Tongue (tissue), 2 donors: Measurements from ENCODE around the gene LTA. TPM values are rescaled to one million over a fixed set of nuclear protein-coding genes. Genes with fewer than 3 reads are reported as not detected.

ENCODE experiments used
- DNase-seq: peaks from one replicate; pipeline ENCODE4 v3.0.0-alpha.2; 2015
- total RNA-seq: library from RNA; depleted of rRNA; stranded (reverse); fragments of >200 nt; gene quantifications from one replicate; pipeline ENCODE4 v1.2.3, GENCODE V29; 2014

The LTA gene
- total RNA-seq, 1 donor from 2014 or later, result not detected

GRCh38 chr6:31569861-31570536 lies 2.1 kb upstream of the LTA start:
- DNase-seq, result no peak

GRCh38 chr6:31573239-31574105 lies 1.4 kb downstream of the LTA start:
- no peak for DNase-seq

GRCh38 chr6:31574106-31575061 lies 2.3 kb downstream of the LTA start:
- DNase-seq, result no peak

- DNase-seq, result peak; percentile 28
Measured at GRCh38 chr6:31575335-31575901, 3.3 kb downstream of the LTA start, which contains the start of gene TNF. Gene TNF (plus strand): TSS chr6:31575565. CDS start chr6:31575742, 177 bp downstream.

- DNase-seq, result no peak
Measured at GRCh38 chr6:31575952-31576685, 4.0 kb downstream of the LTA start.

GRCh38 chr6:31576897-31577578 lies 4.9 kb downstream of the LTA start:
- DNase-seq, result no peak

GRCh38 chr6:31577579-31577966 lies 5.5 kb downstream of the LTA start:
- DNase-seq, result no peak

GRCh38 chr6:31578184-31579118 lies 6.4 kb downstream of the LTA start:
- no peak for DNase-seq

- no peak for DNase-seq
Measured at GRCh38 chr6:31579119-31579505, 7.0 kb downstream of the LTA start.

GRCh38 chr6:31579546-31580437 lies 7.7 kb downstream of the LTA start:
- DNase-seq, result no peak

GRCh38 chr6:31580438-31580740 lies 8.3 kb downstream of the LTA start:
- no peak for DNase-seq

- DNase-seq, result peak; percentile 91
Measured at GRCh38 chr6:31580807-31581433, 8.8 kb downstream of the LTA start.

GRCh38 chr6:31581434-31582229 lies 9.5 kb downstream of the LTA start:
- no peak for DNase-seq

GRCh38 chr6:31582230-31582643 lies 10.1 kb downstream of the LTA start, which contains the start of gene LTB:
Gene LTB (minus strand): TSS chr6:31582424. CDS start chr6:31582417, 7 bp downstream.
- DNase-seq, result no peak

- no peak for DNase-seq
Measured at GRCh38 chr6:31585491-31585890, 13.4 kb downstream of the LTA start.

GRCh38 chr6:31586008-31586407 lies 13.9 kb downstream of the LTA start, which contains the start of gene LST1:
Gene LST1 (plus strand): TSS chr6:31586277. CDS start chr6:31587300, 1,023 bp downstream.
- no peak for DNase-seq
